Endometrial microvascular endothelial cells (primary cell): ENCODE data around the gene PREB. TPM values are rescaled to one million over a fixed set of nuclear protein-coding genes. Genes with fewer than 3 reads are reported as not detected.
"Not testable (repeated sequence)": the region's sequence is repeated elsewhere in the genome, so short reads cannot be mapped to it uniquely, and the experiment has no call there.

Experiments
- in situ Hi-C: cut with HindIII; loops from 2 replicates; pipeline ENCODE4 v1.10.0; 2017; ENCODE audit warnings: low sequenced_read_pairs, low pct_unique_long_range_greater_than_20kb; ENCODE audit errors: inconsistent ontology term
- total RNA-seq: library from RNA; depleted of rRNA; stranded (reverse); fragments of >200 nt; gene quantifications from one replicate; pipeline ENCODE4 v1.2.3, GENCODE V29; 2015; ENCODE audit errors: inconsistent ontology term

Gene PREB
- total RNA-seq, 1 donor from 2014 or later, result 59.5 TPM

GRCh38 chr2:27131429-27131828, 3.0 kb downstream of the PREB start:
- in situ Hi-C loops, result no loop called here

- in situ Hi-C loops, result no loop called here
These were observed 4.0 kb downstream of the PREB start for GRCh38 chr2:27130396-27130795.

- in situ Hi-C loops, result no loop called here
These were observed 5.5 kb downstream of the PREB start for GRCh38 chr2:27128668-27129571.

- in situ Hi-C loops, result no loop called here
These were observed 6.4 kb downstream of the PREB start for GRCh38 chr2:27127883-27128667.

GRCh38 chr2:27126252-27126710, 8.2 kb downstream of the PREB start:
- in situ Hi-C loops, result no loop called here

GRCh38 chr2:27125104-27125503, 9.3 kb downstream of the PREB start:
- in situ Hi-C loops, result no loop called here

- in situ Hi-C loops, result no loop called here
These were observed 10.9 kb downstream of the PREB start, which contains the start of gene ABHD1 for GRCh38 chr2:27123302-27124150. TSS of gene ABHD1 (plus strand) at chr2:27123815. CDS start at chr2:27123949, 134 bp downstream.

GRCh38 chr2:27122791-27123190, 11.6 kb downstream of the PREB start:
- in situ Hi-C loops, result no loop called here

GRCh38 chr2:27121906-27122305, 12.5 kb downstream of the PREB start:
- in situ Hi-C loops, result no loop called here

- in situ Hi-C loops, result not testable (repeated sequence)
These were observed 15.1 kb downstream of the PREB start for GRCh38 chr2:27119330-27119670.

GRCh38 chr2:27118525-27119329, 15.7 kb downstream of the PREB start, which contains the start of gene CGREF1:
TSS of gene CGREF1 (minus strand) at chr2:27119128. CDS start at chr2:27104366, 14,762 bp downstream.
- in situ Hi-C loops, result no loop called here

GRCh38 chr2:27117995-27118524, 16.4 kb downstream of the PREB start:
- in situ Hi-C loops, result no loop called here

GRCh38 chr2:27115519-27115918, 18.9 kb downstream of the PREB start:
- in situ Hi-C loops, result no loop called here

- in situ Hi-C loops, result not testable (repeated sequence)
These were observed 22.9 kb downstream of the PREB start for GRCh38 chr2:27111392-27112078.

- in situ Hi-C loops, result not testable (repeated sequence)
These were observed 23.7 kb downstream of the PREB start for GRCh38 chr2:27110603-27111352.

GRCh38 chr2:27109083-27109482, 25.4 kb downstream of the PREB start:
- in situ Hi-C loops, result no loop called here

- in situ Hi-C loops, result no loop called here
These were observed 26.2 kb downstream of the PREB start for GRCh38 chr2:27108221-27108620.
